H9 (cell line): Measurements from ENCODE around the gene TMEM184A. TPM values are rescaled to one million over a fixed set of nuclear protein-coding genes. Genes with fewer than 3 reads are reported as not detected.

Experiments
- DNase-seq: peaks from one replicate; pipeline ENCODE4 v3.0.0-alpha.2; 2017
- H2AFZ ChIP-seq: one replicate; pipeline ENCODE4 v1.6.1; 2013; ENCODE audit warnings: mild to moderate bottlenecking, low read length, control low read depth, moderate library complexity
- H2AK5ac ChIP-seq: 2 replicates; pipeline ENCODE4 v1.6.1; 2013; ENCODE audit warnings: low read length, control low read depth, mixed read lengths; ENCODE audit not compliant: insufficient read length
- H2BK120ac ChIP-seq: one replicate; pipeline ENCODE4 v1.6.1; 2013; ENCODE audit warnings: low read depth, mild to moderate bottlenecking, low read length, control low read depth, inconsistent platforms; ENCODE audit not compliant: poor library complexity, severe bottlenecking
- H2BK12ac ChIP-seq: 2 replicates; pipeline ENCODE4 v1.6.1; 2013; ENCODE audit warnings: low read length, control low read depth, mixed read lengths, low read depth; ENCODE audit not compliant: insufficient read length
- H2BK15ac ChIP-seq: 2 replicates; pipeline ENCODE4 v1.6.1; 2013; ENCODE audit warnings: low read depth, low read length, control low read depth
- H2BK20ac ChIP-seq: one replicate; pipeline ENCODE4 v1.6.1; 2013; ENCODE audit warnings: low read depth, mild to moderate bottlenecking, low read length, control low read depth, inconsistent platforms; ENCODE audit not compliant: poor library complexity, severe bottlenecking
- H2BK5ac ChIP-seq: 2 replicates; pipeline ENCODE4 v1.6.1; 2013; ENCODE audit warnings: low read length, control low read depth, mixed read lengths; ENCODE audit not compliant: insufficient read length
- H3K14ac ChIP-seq: 2 replicates; pipeline ENCODE4 v1.6.1; 2013; ENCODE audit warnings: low read length, control low read depth; ENCODE audit not compliant: insufficient read depth
- H3K18ac ChIP-seq: 2 replicates; pipeline ENCODE4 v1.6.1; 2013; ENCODE audit warnings: low read depth, mild to moderate bottlenecking, mixed read lengths, low read length, control low read depth; ENCODE audit not compliant: insufficient read length
- H3K23ac ChIP-seq: 2 replicates; pipeline ENCODE4 v1.6.1; 2013; ENCODE audit warnings: low read length, control low read depth, mixed read lengths, low read depth; ENCODE audit not compliant: insufficient read length
- H3K23me2 ChIP-seq: 2 replicates; pipeline ENCODE4 v1.6.1; 2013; ENCODE audit warnings: low read depth, mild to moderate bottlenecking, mixed read lengths, low read length, control low read depth; ENCODE audit not compliant: insufficient read length, poor library complexity, severe bottlenecking
- H3K27ac ChIP-seq: 2 replicates; pipeline ENCODE4 v1.5.1; 2013; ENCODE audit warnings: low read length, control low read depth, mixed read lengths, low read depth; ENCODE audit not compliant: insufficient read length
- H3K27me3 ChIP-seq: 2 replicates; pipeline ENCODE4 v1.6.1; 2013; ENCODE audit warnings: low read length, control low read depth, inconsistent platforms; ENCODE audit not compliant: insufficient read depth
- H3K4ac ChIP-seq: 2 replicates; pipeline ENCODE4 v1.6.1; 2013; ENCODE audit warnings: low read depth, mild to moderate bottlenecking, control low read depth, inconsistent platforms, low read length, moderate library complexity
- H3K4me1 ChIP-seq: 2 replicates; pipeline ENCODE4 v1.6.1; 2013; ENCODE audit warnings: low read length, control low read depth, inconsistent platforms; ENCODE audit not compliant: insufficient read depth
- H3K4me2 ChIP-seq: 2 replicates; pipeline ENCODE4 v1.6.1; 2013; ENCODE audit warnings: low read length, control low read depth, mixed read lengths; ENCODE audit not compliant: insufficient read length, insufficient read depth
- H3K56ac ChIP-seq: 2 replicates; pipeline ENCODE4 v1.6.1; 2013; ENCODE audit warnings: low read depth, mild to moderate bottlenecking, mixed read lengths, low read length, control low read depth; ENCODE audit not compliant: insufficient read length
- H3K79me1 ChIP-seq: 2 replicates; pipeline ENCODE4 v1.6.1; 2013; ENCODE audit warnings: low read depth, mild to moderate bottlenecking, moderate library complexity, low read length, control low read depth, inconsistent platforms; ENCODE audit not compliant: insufficient read depth, poor library complexity, severe bottlenecking
- H3K79me2 ChIP-seq: 2 replicates; pipeline ENCODE4 v1.6.1; 2013; ENCODE audit warnings: low read length, control low read depth, inconsistent platforms; ENCODE audit not compliant: insufficient read depth
- H3K9ac ChIP-seq: 2 replicates; pipeline ENCODE4 v1.6.1; 2013; ENCODE audit warnings: low read length, control low read depth, mixed read lengths; ENCODE audit not compliant: insufficient read length; ENCODE audit errors: extremely low read depth
- H3K9me3 ChIP-seq: one replicate; pipeline ENCODE4 v1.6.1; 2013; ENCODE audit warnings: low read depth, low read length, inconsistent platforms; ENCODE audit not compliant: control insufficient read depth
- H3T11ph ChIP-seq: one replicate; pipeline ENCODE4 v1.6.1; 2013; ENCODE audit warnings: mild to moderate bottlenecking, low read length, control low read depth, inconsistent platforms
- H4K20me1 ChIP-seq: one replicate; pipeline ENCODE4 v1.6.1; 2013; ENCODE audit not compliant: control insufficient read depth, insufficient read length, insufficient read depth
- H4K5ac ChIP-seq: 2 replicates; pipeline ENCODE4 v1.6.1; 2013; ENCODE audit warnings: low read depth, mild to moderate bottlenecking, mixed read lengths, low read length, control low read depth; ENCODE audit not compliant: insufficient read length
- H4K8ac ChIP-seq: replicated peaks from 2 replicates; pipeline ENCODE4 v1.6.1; 2013; ENCODE audit warnings: low read length, control low read depth, mixed read lengths, low read depth; ENCODE audit not compliant: insufficient read length
- H4K91ac ChIP-seq: 2 replicates; pipeline ENCODE4 v1.6.1; 2013; ENCODE audit warnings: low read depth, mild to moderate bottlenecking, moderate library complexity, mixed read lengths, low read length, control low read depth; ENCODE audit not compliant: insufficient read length
- H3K27ac Mint-ChIP-seq, 3 experiments: 2 replicates in 2 of 3; 3 replicates in 1 of 3; pipeline ENCODE4 v1.8.0; 2020 to 2021; ENCODE audit warnings: mixed read lengths in 3 of 3, mild to moderate bottlenecking in 1 of 3, moderate library complexity in 1 of 3
- H3K27me3 Mint-ChIP-seq: 2 replicates; pipeline ENCODE4 v1.8.0; 2021; ENCODE audit warnings: low read depth, mild to moderate bottlenecking, moderate library complexity, mixed read lengths
- H3K36me3 Mint-ChIP-seq, 3 experiments: 2 replicates in 2 of 3; 3 replicates in 1 of 3; pipeline ENCODE4 v1.8.0; 2020 to 2021; ENCODE audit warnings: low read depth in 3 of 3, mixed read lengths in 3 of 3; ENCODE audit not compliant: insufficient read depth in 1 of 3
- H3K4me1 Mint-ChIP-seq, 2 experiments: 2 replicates each; pipeline ENCODE4 v1.8.0; 2020; ENCODE audit warnings: mixed read lengths in 2 of 2
- H3K4me3 Mint-ChIP-seq, 2 experiments: 2 replicates in 1 of 2; 3 replicates in 1 of 2; pipeline ENCODE4 v1.8.0; 2020 to 2021; ENCODE audit warnings: mild to moderate bottlenecking in 2 of 2, mixed read lengths in 2 of 2, moderate library complexity in 1 of 2
- H3K9me3 Mint-ChIP-seq, 2 experiments: 2 replicates in 1 of 2; 3 replicates in 1 of 2; pipeline ENCODE4 v1.8.0; 2020; ENCODE audit warnings: mild to moderate bottlenecking in 2 of 2, mixed read lengths in 2 of 2, moderate library complexity in 1 of 2
- CTCF ChIP-seq: fragments of 200-600 bp; sonication (generic); conservative IDR thresholded peaks from 3 replicates; pipeline ENCODE4 v1.8.0; 2021; ENCODE audit warnings: antibody characterized with exemption, mild to moderate bottlenecking
- WGBS: extraction: QIAGEN DNeasy Blood & Tissue Kit; methylation state at CpG from one replicate; pipeline ENCODE4 v1.1.7; 2013; ENCODE audit warnings: missing lambda C conversion rate, low lambda C conversion rate, mixed read lengths; ENCODE audit not compliant: insufficient read length; ENCODE audit errors: extremely low coverage; 5-methylcytosine and 5-hydroxymethylcytosine counted together
- total RNA-seq: library from RNA; stranded (reverse); gene quantifications from 2 replicates; pipeline ENCODE4 v1.2.1, GENCODE V29; 2021

Gene TMEM184A
- total RNA-seq, 1 experiment from 2014 or later, result 1.3 TPM

- Histone ChIP-seq H4K20me1 (no peaks in the 10 kb centered on the region), H3K4ac (no peak overlapping the region), H3K4me2 (no peak overlapping the region), H4K5ac (no peak overlapping the region), H3K27me3 (no peaks in the 10 kb centered on the region), H3K79me2 (no peaks in the 10 kb centered on the region), H2BK120ac (no peak overlapping the region), H3K9me3 (no peaks in the 10 kb centered on the region), H3K14ac (no peak overlapping the region), H3K79me1 (no peaks in the 10 kb centered on the region), H3T11ph (no peak overlapping the region), H2BK5ac (no peak overlapping the region), H4K91ac (no peak overlapping the region), H2BK20ac (no peak overlapping the region), H3K18ac (no peak overlapping the region), H3K23me2 (no peaks in the 10 kb centered on the region), H2BK15ac (no peak overlapping the region), H2AFZ (no peak overlapping the region), H2BK12ac (no peak overlapping the region), H3K9ac (no peak overlapping the region), H2AK5ac (no peak overlapping the region), H3K27ac (no peak overlapping the region), H3K4me1 (no peaks in the 10 kb centered on the region), H3K23ac (no peak overlapping the region), H4K8ac (no peak overlapping the region), H3K56ac (no peak overlapping the region)
- WGBS, result no CpG with 5 or more reads among the region's 21 CpGs
- DNase-seq, result no peak
- H3K27me3 Mint-ChIP-seq, result no peaks in the 10 kb centered on the region
- no peaks in the 10 kb centered on the region for H3K9me3 Mint-ChIP-seq
- H3K4me1 Mint-ChIP-seq, result peaks cover 3 to 4% of the 10 kb centered on the region in 2 experiments
- TF ChIP-seq CTCF, result no peak
- no peak overlapping the region for H3K27ac Mint-ChIP-seq
- peaks cover 3 to 15% (median 6%) of the 10 kb centered on the region in 3 experiments; a peak in 4 of 7 replicates for H3K36me3 Mint-ChIP-seq
- H3K4me3 Mint-ChIP-seq, result no peak overlapping the region
Observed at GRCh38 chr7:1542329-1542728, 13.7 kb downstream of the TMEM184A start.
